Neural progenitor cell (in vitro differentiated cells): Measurements from ENCODE around the gene FAM114A2. TPM values are rescaled to one million over a fixed set of nuclear protein-coding genes. Genes with fewer than 3 reads are reported as not detected.

Source experiments
- DNase-seq: peaks from one replicate; pipeline ENCODE4 v3.0.0-alpha.2; 2016; ENCODE audit warnings: low spot score
- H2AFZ ChIP-seq: fragments of 200-600 bp; sonication (generic); replicated peaks from 2 replicates; pipeline ENCODE4 v1.6.1; 2016; ENCODE audit warnings: antibody characterized with exemption
- H3F3A ChIP-seq: fragments of 200-600 bp; sonication (generic); 2 replicates; pipeline ENCODE4 v1.6.1; 2016; ENCODE audit warnings: antibody characterized with exemption, low read depth
- H3K27ac ChIP-seq: fragments of 200-600 bp; sonication (generic); 2 replicates; pipeline ENCODE4 v1.5.1; 2016; ENCODE audit warnings: mild to moderate bottlenecking
- H3K27me3 ChIP-seq: fragments of 200-600 bp; sonication (generic); 2 replicates; pipeline ENCODE4 v1.6.1; 2016; ENCODE audit warnings: mild to moderate bottlenecking, moderate library complexity
- H3K36me3 ChIP-seq: fragments of 200-600 bp; sonication (generic); 2 replicates; pipeline ENCODE4 v1.5.1; 2016
- H3K4me1 ChIP-seq: fragments of 200-600 bp; sonication (generic); 2 replicates; pipeline ENCODE4 v1.6.1; 2016; ENCODE audit warnings: mixed run types
- H3K4me2 ChIP-seq: fragments of 200-600 bp; sonication (generic); 2 replicates; pipeline ENCODE4 v1.6.1; 2016
- H3K4me3 ChIP-seq: fragments of 200-600 bp; sonication (generic); 2 replicates; pipeline ENCODE4 v1.5.1; 2016
- H3K79me2 ChIP-seq: fragments of 200-600 bp; sonication (generic); 2 replicates; pipeline ENCODE4 v1.6.1; 2016; ENCODE audit warnings: low read depth
- H3K9ac ChIP-seq: fragments of 200-600 bp; sonication (generic); 2 replicates; pipeline ENCODE4 v1.6.1; 2016
- H3K9me3 ChIP-seq: fragments of 200-600 bp; sonication (generic); 2 replicates; pipeline ENCODE4 v1.5.1; 2016; ENCODE audit warnings: low read depth
- H4K20me1 ChIP-seq: fragments of 200-600 bp; sonication (generic); 2 replicates; pipeline ENCODE4 v1.6.1; 2016; ENCODE audit warnings: low read depth
- H3K27ac Mint-ChIP-seq: 3 replicates; pipeline ENCODE4 v1.8.0; 2021; ENCODE audit warnings: mixed read lengths
- H3K27me3 Mint-ChIP-seq: 2 replicates; pipeline ENCODE4 v1.8.0; 2022; ENCODE audit warnings: low read depth, mild to moderate bottlenecking, inconsistent platforms, moderate library complexity, mixed read lengths; ENCODE audit not compliant: insufficient read depth
- H3K36me3 Mint-ChIP-seq: 3 replicates; pipeline ENCODE4 v1.8.0; 2021; ENCODE audit warnings: mixed read lengths
- H3K4me1 Mint-ChIP-seq: 3 replicates; pipeline ENCODE4 v1.8.0; 2021; ENCODE audit warnings: mixed read lengths
- H3K4me3 Mint-ChIP-seq: 3 replicates; pipeline ENCODE4 v1.8.0; 2021; ENCODE audit warnings: mild to moderate bottlenecking, moderate library complexity, mixed read lengths
- H3K9me3 Mint-ChIP-seq: 3 replicates; pipeline ENCODE4 v1.8.0; 2020; ENCODE audit warnings: mixed read lengths
- CTCF ChIP-seq: fragments of 200-600 bp; sonication (generic); IDR thresholded peaks from 2 replicates; pipeline ENCODE4 v1.5.1; 2017; ENCODE audit warnings: antibody characterized with exemption, mild to moderate bottlenecking
- EZH2 ChIP-seq: fragments of 200-600 bp; sonication (generic); IDR thresholded peaks from 2 replicates; pipeline ENCODE4 v1.6.1; 2017; ENCODE audit warnings: antibody characterized with exemption, mild to moderate bottlenecking, moderate library complexity
- EZH2phosphoT487 ChIP-seq: fragments of 200-600 bp; sonication (generic); IDR thresholded peaks from 2 replicates; pipeline ENCODE4 v1.6.1; 2017; ENCODE audit warnings: antibody characterized with exemption
- total RNA-seq: library from RNA; depleted of rRNA; stranded (reverse); fragments of >200 nt; gene quantifications from 2 replicates; pipeline ENCODE4 v1.2.3, GENCODE V29; 2015; ENCODE audit warnings: low replicate concordance

Gene FAM114A2
- total RNA-seq, 1 donor from 2014 or later = 13.2 TPM

GRCh38 chr5:153998768-153999167, 39.9 kb downstream of the FAM114A2 start:
- Histone ChIP-seq H4K20me1 (no peaks in the 10 kb centered on the region), H3K4me1 (no peaks in the 10 kb centered on the region), H3K27ac (no peak overlapping the region), H3K4me3 (no peak overlapping the region), H3F3A (no peaks in the 10 kb centered on the region), H3K36me3 (no peaks in the 10 kb centered on the region), H3K4me2 (no peak overlapping the region), H3K79me2 (no peaks in the 10 kb centered on the region), H3K9me3 (no peaks in the 10 kb centered on the region), H2AFZ (no peak overlapping the region), H3K9ac (no peak overlapping the region), H3K27me3 (no peaks in the 10 kb centered on the region)
- TF ChIP-seq EZH2phosphoT487 (no peak), EZH2 (no peak), CTCF (no peak)
- no peak for DNase-seq
- no peaks in the 10 kb centered on the region for H3K4me1 Mint-ChIP-seq
- no peak overlapping the region for H3K27ac Mint-ChIP-seq
- no peaks in the 10 kb centered on the region for H3K27me3 Mint-ChIP-seq
- no peaks in the 10 kb centered on the region for H3K9me3 Mint-ChIP-seq
- peaks cover 17% of the 10 kb centered on the region for H3K36me3 Mint-ChIP-seq
- H3K4me3 Mint-ChIP-seq = no peak overlapping the region

- H2AFZ ChIP-seq = no peak overlapping the region
- H3K27me3 Mint-ChIP-seq = no peaks in the 10 kb centered on the region
- no peak for TF ChIP-seq EZH2
- no peak for TF ChIP-seq EZH2phosphoT487
- TF ChIP-seq CTCF = no peak
- no peaks in the 10 kb centered on the region for H3F3A ChIP-seq
- H3K4me2 ChIP-seq = no peak overlapping the region
- no peak overlapping the region for H3K4me3 Mint-ChIP-seq
- H3K27ac Mint-ChIP-seq = no peak overlapping the region
- no peaks in the 10 kb centered on the region for H3K9me3 Mint-ChIP-seq
- H3K4me1 Mint-ChIP-seq = no peaks in the 10 kb centered on the region
- no peaks in the 10 kb centered on the region for H3K79me2 ChIP-seq
- no peak overlapping the region for H3K4me3 ChIP-seq
- H3K36me3 Mint-ChIP-seq = peaks cover 17% of the 10 kb centered on the region
- no peak overlapping the region for H3K27ac ChIP-seq
- no peak for DNase-seq
- H3K9me3 ChIP-seq = no peaks in the 10 kb centered on the region
- no peaks in the 10 kb centered on the region for H4K20me1 ChIP-seq
- no peaks in the 10 kb centered on the region for H3K36me3 ChIP-seq
- H3K27me3 ChIP-seq = no peaks in the 10 kb centered on the region
- no peak overlapping the region for H3K9ac ChIP-seq
- H3K4me1 ChIP-seq = no peaks in the 10 kb centered on the region
Measured at GRCh38 chr5:153998010-153998409, 40.7 kb downstream of the FAM114A2 start.

- H3K27me3 ChIP-seq = no peaks in the 10 kb centered on the region
- TF ChIP-seq CTCF (no peak), EZH2 (no peak), EZH2phosphoT487 (no peak)
- H3K4me1 Mint-ChIP-seq = no peaks in the 10 kb centered on the region
- no peaks in the 10 kb centered on the region for H3K9me3 ChIP-seq
- peaks cover 3% of the 10 kb centered on the region for H3K36me3 Mint-ChIP-seq
- DNase-seq = no peak
- no peaks in the 10 kb centered on the region for H3K4me1 ChIP-seq
- no peaks in the 10 kb centered on the region for H3F3A ChIP-seq
- no peak overlapping the region for H3K27ac ChIP-seq
- peaks cover 2% of the 10 kb centered on the region for H3K27me3 Mint-ChIP-seq
- no peaks in the 10 kb centered on the region for H3K9me3 Mint-ChIP-seq
- no peak overlapping the region for H3K4me2 ChIP-seq
- no peak overlapping the region for H3K27ac Mint-ChIP-seq
- no peaks in the 10 kb centered on the region for H4K20me1 ChIP-seq
- no peak overlapping the region for H2AFZ ChIP-seq
- no peaks in the 10 kb centered on the region for H3K79me2 ChIP-seq
- no peaks in the 10 kb centered on the region for H3K36me3 ChIP-seq
- no peak overlapping the region for H3K4me3 Mint-ChIP-seq
- H3K4me3 ChIP-seq = no peak overlapping the region
- no peak overlapping the region for H3K9ac ChIP-seq
Measured at GRCh38 chr5:153991168-153991567, 47.5 kb downstream of the FAM114A2 start.

GRCh38 chr5:153988510-153988909, 50.2 kb downstream of the FAM114A2 start:
- no peaks in the 10 kb centered on the region for H3F3A ChIP-seq
- no peak overlapping the region for H3K27ac Mint-ChIP-seq
- no peaks in the 10 kb centered on the region for H3K9me3 ChIP-seq
- H3K4me2 ChIP-seq = no peak overlapping the region
- H3K36me3 Mint-ChIP-seq = no peaks in the 10 kb centered on the region
- no peaks in the 10 kb centered on the region for H3K4me1 ChIP-seq
- TF ChIP-seq EZH2phosphoT487 = no peak
- TF ChIP-seq EZH2 = no peak
- TF ChIP-seq CTCF = no peak
- no peak overlapping the region for H3K27ac ChIP-seq
- no peak for DNase-seq
- H3K9me3 Mint-ChIP-seq = no peaks in the 10 kb centered on the region
- H3K9ac ChIP-seq = no peak overlapping the region
- no peak overlapping the region for H2AFZ ChIP-seq
- H3K4me3 ChIP-seq = no peak overlapping the region
- H3K4me1 Mint-ChIP-seq = no peaks in the 10 kb centered on the region
- H3K27me3 Mint-ChIP-seq = peaks cover 7% of the 10 kb centered on the region
- no peak overlapping the region for H3K4me3 Mint-ChIP-seq
- H4K20me1 ChIP-seq = no peaks in the 10 kb centered on the region
- H3K79me2 ChIP-seq = no peaks in the 10 kb centered on the region
- H3K36me3 ChIP-seq = no peaks in the 10 kb centered on the region
- H3K27me3 ChIP-seq = no peaks in the 10 kb centered on the region
